ENCODE measurements around the gene PHC3. TPM values are rescaled to one million over a fixed set of nuclear protein-coding genes. Genes with fewer than 3 reads are reported as not detected.

PHC3 gene
- total and polyA plus RNA-seq, 2 of the 13 experiments (the other 11 are each of a cell fraction or from before 2014, with no cell fraction given) = 24.1 to 49.0 TPM

GRCh38 chr3:170221924-170222646 is 40.6 kb upstream of the PHC3 start, which contains the start of gene PRKCI (continued):
- TF ChIP-seq AKNA (CRISPR knock-in tag; IDR thresholded peaks at IDR 0.05; ENCODE audit: borderline replicate concordance) (no peak), MZF1 (CRISPR knock-in tag; IDR thresholded peaks at IDR 0.05; ENCODE audit: borderline replicate concordance) (no peak), HDAC1 (CRISPR knock-in tag; IDR thresholded peaks at IDR 0.05) (peak; percentile 59), PAX8 (CRISPR knock-in tag; IDR thresholded peaks at IDR 0.05; ENCODE audit: borderline replicate concordance) (no peak), NR2C2 (CRISPR knock-in tag; IDR thresholded peaks at IDR 0.05; ENCODE audit: borderline replicate concordance) (peak; percentile 77), ZNF432 (CRISPR knock-in tag; IDR thresholded peaks at IDR 0.05; ENCODE audit: borderline replicate concordance) (no peak), ZFP36L2 (CRISPR knock-in tag; IDR thresholded peaks at IDR 0.05) (no peak), ZNF10 (CRISPR knock-in tag; IDR thresholded peaks at IDR 0.05; ENCODE audit: borderline replicate concordance, low read depth) (no peak), ELK4 (CRISPR knock-in tag; IDR thresholded peaks at IDR 0.05; ENCODE audit: borderline replicate concordance) (no peak), PCBP2 (optimal IDR thresholded peaks at IDR 0.05; ENCODE audit: low read depth, low read length, poor library complexity, severe bottlenecking) (no peak), ZFP1 (CRISPR knock-in tag; IDR thresholded peaks at IDR 0.05) (no peak), ZBTB7A (CRISPR knock-in tag; IDR thresholded peaks at IDR 0.05) (no peak), NCOA1 (CRISPR knock-in tag; IDR thresholded peaks at IDR 0.05) (no peak), KLF11 (CRISPR knock-in tag; IDR thresholded peaks at IDR 0.05) (no peak), HDAC2 (CRISPR knock-in tag; IDR thresholded peaks at IDR 0.05) (0 out of 2 replicates have a peak, but pooled peaks have one; percentile 14)
- TF ChIP-seq, protein P1, sequence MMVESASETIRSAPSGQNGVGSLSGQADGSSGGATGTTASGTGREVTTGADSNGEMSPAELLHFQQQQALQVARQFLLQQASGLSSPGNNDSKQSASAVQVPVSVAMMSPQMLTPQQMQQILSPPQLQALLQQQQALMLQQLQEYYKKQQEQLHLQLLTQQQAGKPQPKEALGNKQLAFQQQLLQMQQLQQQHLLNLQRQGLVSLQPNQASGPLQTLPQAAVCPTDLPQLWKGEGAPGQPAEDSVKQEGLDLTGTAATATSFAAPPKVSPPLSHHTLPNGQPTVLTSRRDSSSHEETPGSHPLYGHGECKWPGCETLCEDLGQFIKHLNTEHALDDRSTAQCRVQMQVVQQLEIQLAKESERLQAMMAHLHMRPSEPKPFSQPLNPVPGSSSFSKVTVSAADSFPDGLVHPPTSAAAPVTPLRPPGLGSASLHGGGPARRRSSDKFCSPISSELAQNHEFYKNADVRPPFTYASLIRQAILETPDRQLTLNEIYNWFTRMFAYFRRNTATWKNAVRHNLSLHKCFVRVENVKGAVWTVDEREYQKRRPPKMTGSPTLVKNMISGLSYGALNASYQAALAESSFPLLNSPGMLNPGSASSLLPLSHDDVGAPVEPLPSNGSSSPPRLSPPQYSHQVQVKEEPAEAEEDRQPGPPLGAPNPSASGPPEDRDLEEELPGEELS (CRISPR knock-in tag; IDR thresholded peaks at IDR 0.05) = no peak
- TF ChIP-seq, protein P2, sequence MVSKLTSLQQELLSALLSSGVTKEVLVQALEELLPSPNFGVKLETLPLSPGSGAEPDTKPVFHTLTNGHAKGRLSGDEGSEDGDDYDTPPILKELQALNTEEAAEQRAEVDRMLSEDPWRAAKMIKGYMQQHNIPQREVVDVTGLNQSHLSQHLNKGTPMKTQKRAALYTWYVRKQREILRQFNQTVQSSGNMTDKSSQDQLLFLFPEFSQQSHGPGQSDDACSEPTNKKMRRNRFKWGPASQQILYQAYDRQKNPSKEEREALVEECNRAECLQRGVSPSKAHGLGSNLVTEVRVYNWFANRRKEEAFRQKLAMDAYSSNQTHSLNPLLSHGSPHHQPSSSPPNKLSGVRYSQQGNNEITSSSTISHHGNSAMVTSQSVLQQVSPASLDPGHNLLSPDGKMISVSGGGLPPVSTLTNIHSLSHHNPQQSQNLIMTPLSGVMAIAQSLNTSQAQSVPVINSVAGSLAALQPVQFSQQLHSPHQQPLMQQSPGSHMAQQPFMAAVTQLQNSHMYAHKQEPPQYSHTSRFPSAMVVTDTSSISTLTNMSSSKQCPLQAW (CRISPR knock-in tag; IDR thresholded peaks at IDR 0.05) = 0 out of 2 replicates have a peak, but pooled peaks have one; percentile 67
- TF ChIP-seq, protein P3, sequence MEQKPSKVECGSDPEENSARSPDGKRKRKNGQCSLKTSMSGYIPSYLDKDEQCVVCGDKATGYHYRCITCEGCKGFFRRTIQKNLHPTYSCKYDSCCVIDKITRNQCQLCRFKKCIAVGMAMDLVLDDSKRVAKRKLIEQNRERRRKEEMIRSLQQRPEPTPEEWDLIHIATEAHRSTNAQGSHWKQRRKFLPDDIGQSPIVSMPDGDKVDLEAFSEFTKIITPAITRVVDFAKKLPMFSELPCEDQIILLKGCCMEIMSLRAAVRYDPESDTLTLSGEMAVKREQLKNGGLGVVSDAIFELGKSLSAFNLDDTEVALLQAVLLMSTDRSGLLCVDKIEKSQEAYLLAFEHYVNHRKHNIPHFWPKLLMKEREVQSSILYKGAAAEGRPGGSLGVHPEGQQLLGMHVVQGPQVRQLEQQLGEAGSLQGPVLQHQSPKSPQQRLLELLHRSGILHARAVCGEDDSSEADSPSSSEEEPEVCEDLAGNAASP (CRISPR knock-in tag; IDR thresholded peaks at IDR 0.05; ENCODE audit: borderline replicate concordance) = peak; percentile 11; the same call in 1 of the 2 replicates
